DMS114 treated with DMSO at 0.1 percent for 48 hours (cell line): Measurements from ENCODE around the gene TPGS1.

Source experiments
- DNase-seq: peaks from one replicate; lab custom pipeline; 2025; ENCODE audit not compliant: unreplicated experiment; lab: John Stamatoyannopoulos, UW

Gene TPGS1, protein sequence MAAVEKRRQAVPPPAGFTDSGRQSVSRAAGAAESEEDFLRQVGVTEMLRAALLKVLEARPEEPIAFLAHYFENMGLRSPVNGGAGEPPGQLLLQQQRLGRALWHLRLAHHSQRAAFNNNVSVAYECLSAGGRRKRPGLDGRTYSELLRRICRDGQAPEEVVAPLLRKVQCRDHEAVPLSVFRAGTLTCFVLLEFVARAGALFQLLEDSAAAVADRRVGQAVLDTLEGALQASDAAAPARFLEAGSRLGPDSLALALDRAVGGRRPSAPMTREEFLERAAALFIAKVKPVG

DNA sequence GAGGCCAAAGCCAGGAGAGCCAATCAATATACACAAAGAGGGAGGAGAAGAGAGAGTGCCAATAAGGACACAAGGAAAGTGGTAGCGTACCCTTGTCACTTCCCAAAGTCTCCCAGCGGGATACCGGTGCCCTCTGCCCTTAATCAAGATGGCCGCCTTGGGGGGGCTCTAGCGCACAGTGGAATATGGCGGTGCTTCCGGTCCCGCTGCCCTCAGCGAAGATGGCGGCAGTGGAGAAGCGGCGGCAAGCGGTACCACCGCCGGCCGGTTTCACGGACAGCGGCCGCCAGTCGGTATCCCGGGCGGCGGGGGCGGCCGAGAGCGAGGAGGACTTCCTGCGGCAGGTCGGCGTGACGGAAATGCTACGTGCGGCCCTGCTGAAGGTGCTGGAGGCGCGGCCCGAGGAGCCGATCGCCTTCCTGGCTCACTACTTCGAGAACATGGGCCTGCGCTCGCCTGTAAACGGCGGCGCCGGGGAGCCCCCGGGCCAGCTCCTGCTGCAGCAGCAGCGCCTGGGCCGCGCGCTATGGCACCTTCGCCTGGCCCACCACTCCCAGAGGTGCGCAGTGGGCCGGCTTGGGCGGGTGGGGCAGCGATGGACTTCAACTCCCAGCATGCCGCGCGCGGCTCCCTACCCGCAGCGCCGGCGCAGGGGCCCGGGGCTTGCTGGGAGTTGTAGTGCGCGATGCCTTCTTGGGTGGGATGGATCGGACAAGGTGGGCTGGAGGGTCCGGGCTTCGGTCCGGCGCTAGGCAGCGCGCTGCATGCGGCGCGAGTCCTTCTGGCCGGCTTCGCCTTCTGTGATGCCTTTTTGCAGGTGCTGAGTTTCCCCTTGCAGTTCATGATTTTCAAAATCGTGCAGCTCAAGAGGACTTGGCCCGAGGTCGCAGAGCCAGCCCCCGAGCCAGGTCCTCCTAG lies at the start of gene TPGS1:
Gene TPGS1, plus strand, starts transcription at position 212 of the 918 bp plus-strand sequence. Its CDS starts 10 bp downstream, at position 222.
- DNase-seq = peak; percentile 53

DNA sequence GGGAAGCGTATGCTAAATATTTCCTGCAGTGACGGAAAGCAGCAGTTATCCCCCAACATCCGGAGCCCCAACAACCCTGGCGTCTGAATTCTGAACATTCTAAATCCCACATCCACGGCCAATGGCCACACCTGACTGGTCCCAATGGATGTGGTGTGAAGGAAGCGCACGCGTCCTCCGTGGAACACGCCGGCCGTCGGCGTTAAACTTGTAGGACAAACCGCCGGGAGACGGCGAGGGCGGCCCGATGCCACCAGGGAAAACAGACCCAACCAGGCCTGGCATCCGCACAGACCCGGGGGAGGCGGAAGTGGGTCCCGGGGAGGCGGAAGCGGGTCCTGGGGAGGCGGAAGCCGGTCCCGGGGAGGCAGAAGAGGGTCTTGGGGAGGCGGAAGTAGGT lies 49.7 kb upstream of the TPGS1 start:
- no peak for DNase-seq

DNA sequence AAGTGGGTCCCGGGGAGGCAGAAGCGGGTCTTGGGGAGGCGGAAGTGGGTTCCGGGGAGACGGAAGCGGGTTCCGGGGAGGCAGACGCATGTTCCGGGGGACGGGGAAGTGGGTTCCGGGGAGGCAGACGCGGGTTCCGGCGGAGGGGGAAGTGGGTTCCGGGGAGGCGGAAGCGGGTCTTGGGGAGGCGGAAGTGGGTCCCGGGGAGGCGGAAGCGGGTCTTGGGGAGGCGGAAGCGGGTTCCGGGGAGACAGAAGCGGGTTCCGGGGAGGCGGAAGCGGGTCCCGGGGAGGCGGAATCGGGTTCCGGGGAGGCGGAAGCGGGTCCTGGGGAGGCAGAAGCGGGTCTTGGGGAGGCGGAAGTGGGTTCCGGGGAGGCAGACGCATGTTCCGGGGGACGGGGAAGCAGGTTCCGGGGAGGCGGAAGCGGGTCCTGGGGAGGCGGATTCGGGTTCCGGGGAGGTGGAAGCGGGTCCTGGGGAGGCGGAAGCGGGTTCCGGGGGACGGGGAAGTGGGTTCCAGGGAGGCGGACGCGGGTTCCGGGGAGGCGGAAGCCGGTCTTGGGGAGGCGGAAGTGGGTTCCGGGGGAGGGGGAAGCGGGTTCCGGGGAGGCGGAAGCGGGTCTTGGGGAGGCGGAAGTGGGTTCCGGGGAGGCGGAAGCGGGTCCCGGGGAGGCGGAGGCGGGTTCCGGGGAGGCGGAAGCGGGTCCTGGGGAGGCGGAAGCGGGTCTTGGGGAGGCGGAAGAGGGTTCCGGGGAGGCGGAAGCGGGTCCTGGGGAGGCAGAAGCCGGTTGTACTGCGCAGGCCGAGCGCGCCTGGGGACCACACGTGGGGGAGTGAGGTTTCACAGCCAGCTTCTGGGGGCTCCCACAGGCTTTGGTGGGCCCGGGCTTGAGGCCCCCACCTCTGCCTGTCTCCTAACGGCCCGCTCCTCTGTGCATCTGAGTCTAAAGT lies 48.9 kb upstream of the TPGS1 start:
- no peak for DNase-seq

DNA sequence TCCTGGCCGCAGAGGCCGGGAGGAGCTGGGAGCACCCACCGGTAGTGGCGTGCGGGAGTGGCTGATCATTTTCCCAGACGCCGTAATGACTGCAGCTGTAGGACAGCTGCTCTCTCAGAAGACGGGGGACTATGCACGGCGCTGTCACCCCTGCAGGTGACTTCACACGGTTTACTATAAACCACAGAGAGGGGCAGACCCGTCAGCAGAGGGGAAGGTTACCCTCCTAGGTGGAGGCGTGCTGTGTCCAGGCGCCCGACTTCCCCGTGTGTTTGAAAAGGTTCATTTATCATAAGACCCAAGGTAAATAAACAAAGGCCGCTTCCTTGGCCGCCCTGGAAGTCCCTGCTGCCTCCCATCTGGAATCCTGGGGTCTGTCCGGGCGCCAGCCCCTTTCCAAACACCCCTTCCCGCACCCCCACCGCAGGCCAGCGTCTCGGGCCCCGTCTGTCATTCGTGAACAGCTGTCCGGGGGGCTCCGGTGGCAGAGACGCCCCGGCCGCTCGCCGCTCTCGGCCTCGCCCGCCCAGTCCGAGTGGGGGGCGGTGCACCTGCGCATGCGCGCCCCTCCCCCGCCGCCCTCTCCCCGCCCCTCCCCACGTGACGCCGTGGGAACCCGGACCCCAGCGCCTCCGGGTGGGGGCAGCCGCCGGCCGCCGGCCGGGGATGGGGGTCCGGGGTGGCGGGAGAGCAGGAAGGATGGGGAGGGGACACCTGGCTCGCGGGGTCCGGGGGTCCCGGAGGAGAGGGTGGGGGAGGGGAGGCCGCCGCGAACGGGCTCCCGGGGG lies 47.4 kb upstream of the TPGS1 start:
- no peak for DNase-seq

DNA sequence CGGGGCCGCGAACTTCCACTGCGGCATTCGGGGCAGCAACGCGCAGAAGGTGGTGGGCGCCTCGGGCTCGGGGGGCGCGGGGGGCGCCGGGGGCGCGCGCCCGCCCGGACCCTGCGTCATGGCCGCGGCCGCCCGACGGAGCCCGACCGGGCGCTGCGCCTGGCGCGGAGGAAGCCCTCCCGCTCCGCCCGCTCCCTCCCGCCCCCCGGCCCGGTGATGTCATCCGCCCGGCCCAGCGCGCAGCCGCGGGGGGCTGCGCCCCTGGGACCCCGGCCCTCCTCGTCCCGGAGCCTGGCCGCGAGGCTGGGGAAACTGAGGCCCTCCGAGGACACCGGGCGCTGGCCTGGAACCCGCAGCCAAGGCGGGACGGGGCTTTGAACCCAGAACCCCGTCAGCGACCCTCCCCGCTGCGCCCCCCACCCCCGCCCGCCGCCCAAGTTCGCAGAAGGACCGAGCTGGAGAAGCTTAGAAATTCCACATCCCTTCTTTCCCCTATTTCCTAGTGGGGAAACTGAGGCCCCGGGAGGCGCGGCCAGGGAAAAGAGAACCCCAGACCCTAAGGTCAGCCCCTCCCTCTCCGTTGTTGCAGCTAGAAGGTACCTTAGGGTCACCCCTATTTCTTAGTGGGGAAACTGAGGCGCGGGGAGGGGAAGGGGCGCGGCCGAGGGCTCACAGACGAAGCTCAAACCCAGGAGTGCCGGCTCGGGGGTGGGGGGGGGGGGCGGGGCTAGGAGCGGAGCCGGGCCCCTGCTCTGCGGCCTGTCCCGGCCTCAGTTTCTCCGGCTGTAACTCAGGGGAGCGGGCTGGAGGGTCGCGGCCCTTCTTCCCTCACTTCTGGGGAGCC lies 46.2 kb upstream of the TPGS1 start, which contains the start of gene SHC2:
Gene SHC2, minus strand, starts transcription at position 157 of the 844 bp plus-strand sequence. Its CDS starts 37 bp downstream, at position 120.
- DNase-seq = no peak

DNA sequence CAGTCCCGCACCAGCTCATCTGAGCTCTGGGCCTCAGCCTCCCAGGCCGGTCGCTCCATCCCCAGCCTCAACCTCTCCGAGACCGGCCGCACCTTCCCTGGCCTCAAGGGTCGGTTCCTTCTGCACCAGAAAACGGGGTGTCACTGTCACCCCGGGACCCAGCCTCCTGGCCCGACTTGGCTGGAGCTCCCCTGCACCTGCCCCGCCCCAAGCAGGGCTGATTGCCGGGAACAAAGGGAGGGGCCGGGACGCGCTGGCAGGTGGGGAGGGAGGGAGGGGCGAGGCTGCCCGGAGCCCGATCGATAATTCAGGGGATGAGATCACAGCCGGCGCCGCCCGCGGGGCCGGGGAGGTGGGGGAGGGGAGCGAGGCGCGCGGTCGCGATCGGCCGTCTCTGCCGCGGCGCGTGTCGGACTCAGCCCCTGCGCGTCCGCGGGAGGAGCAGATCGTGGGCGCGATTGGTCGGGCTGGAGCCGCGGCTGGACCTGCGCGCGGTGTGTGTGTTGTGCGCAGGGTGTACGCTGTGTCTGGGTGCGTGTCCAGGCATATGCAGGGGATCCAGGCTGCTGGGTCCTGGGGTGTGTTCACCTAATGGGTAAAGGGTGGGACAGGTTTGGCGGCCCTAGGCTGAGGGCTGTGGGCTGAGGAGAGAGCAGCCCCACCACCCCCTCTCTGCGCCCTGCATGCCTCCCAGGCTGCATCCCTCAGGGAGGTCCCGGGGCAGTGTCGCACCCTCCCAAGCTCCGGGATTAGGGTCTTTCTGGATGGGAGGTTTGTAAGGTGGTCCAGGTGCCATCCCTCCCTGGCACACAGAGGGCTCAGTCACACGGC lies 45.4 kb upstream of the TPGS1 start:
- no peak for DNase-seq

DNA sequence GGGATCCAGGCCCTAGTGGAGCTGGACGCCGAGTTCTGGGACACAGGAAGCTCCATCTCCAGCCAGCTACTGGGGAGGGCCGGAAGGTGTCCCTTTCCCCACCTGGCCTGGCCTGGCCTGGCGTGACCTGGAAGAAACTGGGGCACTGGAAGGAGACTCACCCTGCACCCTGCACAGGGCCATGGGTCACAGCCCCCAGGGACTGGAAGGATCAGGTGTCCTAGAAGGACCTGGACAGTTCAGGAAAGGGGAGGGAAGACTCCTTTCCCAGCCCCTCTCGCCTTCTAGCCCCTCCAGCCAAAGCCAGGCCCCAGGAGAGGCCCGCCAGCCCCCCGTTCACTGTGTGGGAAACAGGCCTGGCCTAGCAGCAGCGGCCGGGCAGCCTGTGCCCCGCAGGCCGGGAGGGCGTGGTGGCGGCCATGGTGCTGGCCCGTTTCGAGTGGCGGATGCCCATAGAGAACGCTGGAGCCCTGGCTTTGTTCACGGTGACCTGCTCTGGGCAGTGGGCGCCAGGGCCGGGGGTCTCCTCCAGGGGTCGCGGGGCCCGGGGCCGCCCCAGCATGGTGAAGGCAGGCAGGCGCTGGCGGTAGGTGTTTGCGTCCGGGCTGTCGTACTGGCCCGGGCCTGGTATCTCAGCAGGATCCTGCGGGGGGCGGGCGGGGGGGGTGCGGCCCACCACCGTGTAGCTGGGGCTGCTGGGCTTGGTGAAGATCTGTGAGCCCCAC lies 43.7 kb upstream of the TPGS1 start:
- no peak for DNase-seq

DNA sequence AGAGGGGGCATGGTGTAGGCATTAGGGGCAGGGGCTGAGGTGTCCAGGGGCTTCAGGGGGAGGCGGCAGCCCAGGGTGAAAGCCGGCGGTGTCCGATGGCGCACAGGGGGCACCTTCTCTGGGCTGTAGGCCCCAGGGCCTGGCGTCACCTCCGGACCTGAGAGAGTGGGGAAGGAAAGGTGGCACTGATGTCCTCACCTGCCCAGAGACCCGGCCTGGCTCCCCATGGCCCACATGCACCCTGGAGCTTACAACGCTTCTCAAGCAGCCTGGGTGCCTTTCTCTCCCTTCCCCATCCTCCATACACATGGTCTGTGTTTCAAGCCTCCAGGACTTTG lies 43.1 kb upstream of the TPGS1 start:
- no peak for DNase-seq

DNA sequence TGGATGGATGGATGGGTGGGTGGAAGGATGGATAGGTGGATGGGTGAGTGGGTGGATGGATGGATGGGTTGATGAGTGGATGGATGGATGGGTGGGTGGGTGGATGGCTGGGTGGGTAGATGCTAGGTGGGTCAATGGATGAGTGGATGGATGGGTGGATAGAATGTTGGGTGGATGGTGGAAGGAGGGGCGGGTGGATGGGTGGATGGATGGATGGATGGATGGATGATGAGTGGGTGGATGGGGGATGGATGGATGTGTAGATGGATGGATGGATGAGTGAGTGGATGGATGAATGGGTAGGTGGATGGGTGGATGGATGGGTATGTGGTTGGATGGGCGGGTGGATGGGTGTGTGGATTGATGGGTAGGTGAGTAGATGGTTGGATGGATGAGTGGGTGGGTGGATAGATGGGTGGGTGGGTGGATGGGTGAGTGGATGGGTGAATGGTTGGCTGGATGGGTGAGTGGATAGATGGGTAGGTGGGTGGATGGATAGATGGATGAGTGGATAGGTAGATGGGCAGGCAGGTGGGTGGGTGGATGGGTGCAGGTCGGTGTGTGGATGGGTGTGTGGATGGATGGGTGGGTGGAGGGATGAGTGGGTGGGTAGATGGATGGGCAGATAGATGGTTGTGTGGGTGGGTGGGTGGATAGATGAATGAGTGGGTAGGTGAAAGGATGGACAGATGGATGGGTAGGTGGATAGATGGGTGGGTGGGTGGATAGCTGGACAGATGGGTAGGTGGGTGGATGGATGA lies 42.1 kb upstream of the TPGS1 start:
- no peak for DNase-seq

DNA sequence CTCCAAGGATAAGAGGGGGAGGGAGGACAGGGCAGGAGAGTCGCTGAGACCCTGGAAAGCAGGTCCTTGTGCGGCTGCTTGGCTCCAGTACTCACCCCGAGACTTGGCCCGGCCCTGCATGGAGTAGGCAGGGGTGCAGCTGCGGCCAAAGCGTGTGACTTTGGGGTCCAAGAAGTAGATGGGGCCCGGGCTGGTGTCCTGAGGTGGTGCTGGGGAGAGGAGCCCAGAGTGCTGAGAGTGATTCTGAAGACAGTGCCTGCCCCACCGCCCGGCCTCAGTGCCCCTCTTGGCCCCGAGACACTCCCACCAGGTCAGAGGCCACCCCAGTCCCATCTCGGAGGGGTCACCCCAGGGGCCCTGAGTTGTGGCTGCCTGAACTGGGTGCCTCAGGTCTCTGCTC lies 39.7 kb upstream of the TPGS1 start:
- DNase-seq = no peak

DNA sequence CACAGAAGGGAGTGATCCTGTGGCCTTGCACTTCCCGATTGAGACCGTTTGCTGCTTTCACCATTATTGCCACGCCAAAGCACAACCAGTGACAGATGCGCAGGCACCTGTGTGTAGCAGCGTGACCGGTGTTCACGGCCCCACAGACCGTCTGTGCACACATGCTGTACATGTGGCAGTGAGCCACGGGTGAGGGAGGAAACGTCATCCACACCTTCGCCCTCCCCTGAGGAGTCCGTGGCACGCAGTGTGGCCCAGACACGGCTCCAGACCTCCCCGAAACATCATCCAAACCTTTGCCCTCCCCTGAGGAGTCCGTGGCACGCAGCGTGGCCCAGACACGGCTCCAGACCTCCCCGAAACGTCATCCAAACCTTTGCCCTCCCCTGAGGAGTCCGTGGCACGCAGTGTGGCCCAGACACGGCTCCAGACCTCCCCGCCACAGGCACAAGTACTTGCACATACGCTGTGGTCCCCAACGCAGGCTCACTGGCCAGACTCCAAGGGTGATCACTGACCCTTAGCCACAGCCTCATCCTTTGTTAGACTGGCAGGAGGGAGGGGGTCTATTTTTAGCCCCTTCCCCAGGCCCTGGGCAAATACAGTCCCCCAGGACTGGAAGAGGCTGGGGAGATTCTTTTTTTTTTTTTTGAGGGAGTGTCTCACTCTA lies 38.6 kb upstream of the TPGS1 start:
- no peak for DNase-seq

DNA sequence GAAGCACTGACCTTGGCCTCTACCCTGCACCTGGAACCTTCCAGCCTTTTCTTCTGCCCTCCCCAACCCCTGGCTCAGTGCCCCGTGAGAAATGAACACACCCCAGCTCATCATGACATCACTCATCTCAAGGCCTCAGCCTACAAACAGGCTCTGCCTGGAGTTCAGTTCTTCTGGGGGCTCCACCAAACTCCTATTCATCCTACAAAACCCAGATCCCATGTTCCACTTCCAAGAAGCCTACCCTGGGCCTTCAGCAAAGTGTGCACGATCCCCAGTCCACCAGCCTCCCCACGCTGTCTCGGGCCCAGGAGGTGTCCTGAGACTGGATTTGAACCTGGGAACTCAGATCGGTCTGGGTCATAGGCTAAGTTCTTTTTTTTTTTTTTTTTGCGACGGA lies 37.5 kb upstream of the TPGS1 start:
- DNase-seq = no peak

DNA sequence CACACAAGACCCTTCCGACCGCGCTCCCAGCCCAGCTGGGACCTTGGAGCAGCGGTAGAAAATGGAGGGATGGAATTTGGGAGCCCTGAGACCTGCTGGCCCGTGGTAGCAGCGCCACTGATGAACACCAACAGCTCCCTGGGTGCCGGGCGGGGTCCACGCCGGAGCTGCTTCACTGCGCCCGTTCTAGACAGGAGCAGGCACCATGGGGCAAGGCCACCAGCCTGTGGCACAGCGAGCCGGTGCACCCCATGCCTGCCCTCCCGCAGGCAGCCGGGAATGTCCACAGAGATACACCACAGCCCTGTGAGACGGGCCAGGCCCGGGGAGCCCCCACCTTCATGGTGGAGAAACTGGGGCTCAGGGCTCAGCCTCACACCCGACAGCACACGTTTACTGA lies 36.6 kb upstream of the TPGS1 start:
- no peak for DNase-seq

DNA sequence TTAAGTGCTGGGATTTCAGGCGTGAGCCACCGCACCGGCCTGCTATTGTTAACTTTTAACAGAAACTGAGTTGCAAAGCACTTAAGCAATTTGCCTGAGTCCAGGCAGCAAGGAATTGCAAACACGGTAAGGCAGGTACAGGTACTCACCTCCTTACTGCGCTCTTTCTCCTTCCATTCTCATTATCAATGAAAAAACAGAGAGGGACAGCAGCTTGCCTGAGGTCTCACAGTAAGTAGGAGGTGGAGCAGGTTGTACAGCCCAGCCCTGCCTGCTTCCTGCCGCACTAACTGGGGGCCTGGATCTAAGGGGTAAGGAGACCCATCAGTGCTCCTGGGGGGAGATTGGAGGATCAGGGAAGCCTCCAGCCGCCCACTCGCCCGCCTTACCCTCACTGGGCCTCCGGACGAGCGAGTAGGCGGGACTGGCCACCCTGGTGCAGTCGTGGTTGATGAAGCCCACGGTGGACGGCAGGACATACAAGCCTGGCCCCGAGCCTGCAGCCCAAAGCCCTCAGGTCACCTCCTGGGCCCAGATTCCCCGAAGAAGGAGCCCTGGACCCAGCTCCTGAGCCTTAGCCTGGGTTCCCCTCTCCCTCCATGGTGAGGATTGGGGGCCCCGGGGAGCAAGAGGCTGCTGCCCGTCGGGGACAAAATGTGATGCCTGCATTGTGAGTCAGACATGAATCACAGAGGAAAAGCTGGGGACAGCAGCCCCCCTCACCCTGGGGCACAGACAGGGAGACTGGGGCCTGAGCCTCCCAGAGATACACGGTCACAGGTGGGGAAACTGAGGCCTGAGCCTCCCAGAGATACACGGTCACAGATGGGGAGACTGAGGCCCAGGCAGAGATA lies 35.1 kb upstream of the TPGS1 start:
- no peak for DNase-seq

DNA sequence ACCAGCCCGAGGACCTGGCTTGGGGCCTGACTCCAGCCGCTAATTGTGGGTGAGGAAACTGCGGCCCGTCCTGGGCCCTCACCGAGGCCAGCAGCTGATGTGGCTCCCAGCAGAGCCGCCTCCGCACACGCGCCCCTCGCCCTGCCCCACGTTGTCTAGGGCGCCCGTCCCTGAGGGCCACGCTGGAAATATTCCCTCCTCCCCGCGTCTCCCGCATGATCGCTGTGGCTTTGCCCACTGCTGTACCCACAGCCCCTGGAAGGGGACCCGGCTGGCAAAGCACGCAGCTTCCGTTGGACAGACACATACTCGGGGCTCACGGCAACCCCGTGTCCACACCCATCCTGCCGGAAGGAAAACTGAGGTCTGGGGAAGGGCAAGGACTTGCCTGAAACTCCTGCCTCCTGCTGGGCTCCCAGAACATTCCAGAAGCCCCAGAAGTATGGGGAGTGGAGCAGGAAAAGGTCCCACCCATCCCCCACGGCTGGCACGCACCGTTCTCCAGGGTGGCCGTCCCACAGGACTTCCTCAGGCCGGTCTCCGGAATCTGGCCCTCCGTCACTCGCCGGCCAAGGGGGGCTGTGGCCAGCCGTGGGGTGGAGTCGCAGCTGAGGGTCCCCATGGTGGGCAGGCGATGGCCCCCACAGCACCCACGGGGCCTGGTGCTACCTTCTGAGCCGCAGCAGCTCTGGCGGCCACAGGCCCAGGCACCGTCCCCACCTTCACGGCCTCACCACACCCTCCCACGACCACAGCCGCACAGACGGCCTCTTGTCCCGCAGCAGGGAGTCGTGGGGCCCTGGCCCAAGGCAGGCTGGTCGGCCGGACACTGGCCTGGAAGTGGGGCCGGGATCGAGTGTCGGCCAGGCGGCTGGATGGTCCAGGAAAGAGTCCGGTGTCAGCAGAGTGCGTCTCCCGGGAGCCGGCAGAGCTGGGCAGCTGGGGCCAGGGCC lies 32.9 kb upstream of the TPGS1 start:
- no peak for DNase-seq
